Esophagus muscularis mucosa (tissue), 4 donors: Measurements from ENCODE around the gene PAQR4. TPM values are rescaled to one million over a fixed set of nuclear protein-coding genes. Genes with fewer than 3 reads are reported as not detected.
"Not testable (repeated sequence)": the region's sequence is repeated elsewhere in the genome, so short reads cannot be mapped to it uniquely, and the experiment has no call there.

Experiments used
- DNase-seq: peaks from one replicate; pipeline ENCODE4 v3.0.0-alpha.2; 2017; ENCODE audit errors: extremely low spot score
- H3K27ac ChIP-seq, 4 donors: fragments of 200-600 bp; sonication (generic); replicated peaks in 1 of 4; 1 replicate in 3 of 4; 2 replicates in 1 of 4; pipeline ENCODE4 v1.5.1; 2016 to 2019; ENCODE audit warnings: mild to moderate bottlenecking in 1 of 4
- H3K27me3 ChIP-seq, 4 donors: fragments of 200-600 bp; sonication (generic); one replicate each; pipeline versions ENCODE4 v1.5.1 to v1.6.0; 2016 to 2019
- H3K36me3 ChIP-seq, 4 donors: fragments of 200-600 bp; sonication (generic); one replicate each; pipeline ENCODE4 v1.5.1; 2016 to 2019
- H3K4me1 ChIP-seq, 4 donors: fragments of 200-600 bp; sonication (generic); one replicate each; pipeline ENCODE4 v1.5.1; 2016 to 2019
- H3K4me3 ChIP-seq, 4 donors: fragments of 200-600 bp; sonication (generic); 1 replicate in 2 of 4; 2 replicates in 2 of 4; pipeline ENCODE4 v1.5.1; 2016 to 2019; ENCODE audit warnings: mild to moderate bottlenecking in 4 of 4, moderate library complexity in 1 of 4
- H3K9me3 ChIP-seq, 4 donors: fragments of 200-600 bp; sonication (generic); 1 replicate in 3 of 4; 2 replicates in 1 of 4; pipeline ENCODE4 v1.5.1; 2016 to 2019
- CTCF ChIP-seq, 3 experiments: fragments of 200-600 bp in 2 of 3; fragments of 450-650 bp in 1 of 3; sonication (generic) in 2 of 3; IDR thresholded peaks; one replicate each; pipeline ENCODE4 v1.5.1; 2017 to 2019; ENCODE audit warnings: antibody characterized with exemption in 3 of 3, mild to moderate bottlenecking in 2 of 3, moderate library complexity in 1 of 3
- EP300 ChIP-seq: sonication (generic); formaldehyde crosslinking; IDR thresholded peaks from one replicate; pipeline ENCODE4 v1.6.1; 2017; ENCODE audit warnings: antibody characterized with exemption
- POLR2A ChIP-seq: fragments of 450-650 bp; IDR thresholded peaks from one replicate; pipeline ENCODE4 v1.6.1; 2017; ENCODE audit warnings: antibody characterized with exemption, moderate library complexity, mild to moderate bottlenecking, low read depth
- POLR2AphosphoS5 ChIP-seq, 2 donors: sonication (generic); formaldehyde crosslinking; IDR thresholded peaks; one replicate each; pipeline ENCODE4 v1.6.1; 2017; ENCODE audit warnings: antibody characterized with exemption in 2 of 2
- WGBS: methylation state at CpG from one replicate; pipeline ENCODE4 v1.1.5; 2018; 5-methylcytosine and 5-hydroxymethylcytosine counted together
- intact Hi-C: fragments of 100-400 bp; cut with DNase I; formaldehyde crosslinking; loops from one replicate; pipeline ENCODE4 v1.15.1; 2023
- total RNA-seq, 4 donors: library from RNA; depleted of rRNA; stranded (reverse); fragments of >200 nt; gene quantifications; one replicate each; pipeline versions ENCODE4 v1.1.0 to v1.2.1, GENCODE V29; 2016

The PAQR4 gene
- total RNA-seq, 4 donors from 2014 or later = 2.2 to 7.5 (median 4.7) TPM

- Histone ChIP-seq H3K36me3 (peaks cover 47 to 83% (median 70%) of the 10 kb centered on the region in 4 donors), H3K9me3 (no peaks in the 10 kb centered on the region), H3K4me3 (no peak overlapping the region), H3K4me1 (no peaks in the 10 kb centered on the region), H3K27ac (no peak overlapping the region), H3K27me3 (no peaks in the 10 kb centered on the region)
- intact Hi-C loops = no loop called here
- 81% methylated on average over 4 of the region's 4 CpGs for WGBS
- no peak for DNase-seq
- TF ChIP-seq CTCF (IDR thresholded peaks at IDR 0.05) = no peak
- no peak for TF ChIP-seq POLR2A
- no peak for TF ChIP-seq EP300
- TF ChIP-seq POLR2AphosphoS5 (IDR thresholded peaks at IDR 0.05) = no peak
Observed at GRCh38 chr16:2942045-2942444, 27.1 kb upstream of the PAQR4 start.

GRCh38 chr16:2943716-2944115 lies 25.4 kb upstream of the PAQR4 start:
- H3K4me3 ChIP-seq, H3K4me1 ChIP-seq, H3K27ac ChIP-seq, H3K27me3 ChIP-seq, H3K9me3 ChIP-seq, DNase-seq, intact Hi-C loops: not testable (repeated sequence)
- H3K36me3 ChIP-seq = peaks cover 33 to 79% (median 60%) of the 10 kb centered on the region in 4 donors
- WGBS = 81% methylated on average over 11 of the region's 12 CpGs

- Histone ChIP-seq H3K9me3 (no peaks in the 10 kb centered on the region), H3K36me3 (peaks cover 18 to 67% (median 50%) of the 10 kb centered on the region in 4 donors)
- TF ChIP-seq POLR2AphosphoS5 (IDR thresholded peaks at IDR 0.05) = no peak
- TF ChIP-seq CTCF (IDR thresholded peaks at IDR 0.05) = no peak
- no peak for TF ChIP-seq EP300
- TF ChIP-seq POLR2A = no peak
Observed at GRCh38 chr16:2946649-2947048, 22.5 kb upstream of the PAQR4 start.

GRCh38 chr16:2948807-2949704 lies 20.1 kb upstream of the PAQR4 start:
- 86% methylated on average over 20 of the region's 36 CpGs for WGBS

More at GRCh38 chr16:2946649-2947048, 22.5 kb upstream of the PAQR4 start:
- Histone ChIP-seq H3K4me3 (no peak overlapping the region), H3K4me1 (no peaks in the 10 kb centered on the region), H3K27ac (no peak overlapping the region), H3K27me3 (no peaks in the 10 kb centered on the region)
- intact Hi-C loops = no loop called here
- 89% methylated on average over 4 of the region's 4 CpGs for WGBS
- no peak for DNase-seq

More at GRCh38 chr16:2948807-2949704, 20.1 kb upstream of the PAQR4 start:
- no peak for TF ChIP-seq POLR2AphosphoS5 (IDR thresholded peaks at IDR 0.05)
- TF ChIP-seq CTCF (IDR thresholded peaks at IDR 0.05) = no peak
- no peak for TF ChIP-seq EP300
- no peak for TF ChIP-seq POLR2A
- intact Hi-C loops = no loop called here
- no peak for DNase-seq
- Histone ChIP-seq H3K36me3 (peaks cover 11 to 43% (median 32%) of the 10 kb centered on the region in 4 donors), H3K27ac (no peak overlapping the region), H3K27me3 (peaks cover 0 to 2% (median 0%) of the 10 kb centered on the region in 4 donors), H3K4me1 (no peaks in the 10 kb centered on the region), H3K4me3 (no peak overlapping the region), H3K9me3 (no peaks in the 10 kb centered on the region)
